Esophagus muscularis mucosa (tissue), 3 donors: ENCODE results near the gene RAB33A.

Experiments used
- CTCF ChIP-seq, 3 experiments: fragments of 200-600 bp in 2 of 3; fragments of 450-650 bp in 1 of 3; sonication (generic) in 2 of 3; IDR thresholded peaks; one replicate each; pipeline ENCODE4 v1.5.1; 2017 to 2019; ENCODE audit warnings: antibody characterized with exemption in 3 of 3, mild to moderate bottlenecking in 2 of 3, moderate library complexity in 1 of 3
- POLR2AphosphoS5 ChIP-seq, 2 donors: sonication (generic); formaldehyde crosslinking; IDR thresholded peaks; one replicate each; pipeline ENCODE4 v1.6.1; 2017; ENCODE audit warnings: antibody characterized with exemption in 2 of 2

GRCh38 chrX:130186651-130187050 lies 14.9 kb downstream of the RAB33A start:
- TF ChIP-seq CTCF (IDR thresholded peaks at IDR 0.05) (no peak), POLR2AphosphoS5 (IDR thresholded peaks at IDR 0.05) (no peak)
